Neural cell (in vitro differentiated cells): Measurements from ENCODE around the gene PADI4. TPM values are rescaled to one million over a fixed set of nuclear protein-coding genes. Genes with fewer than 3 reads are reported as not detected.

Source experiments
- H2AFZ ChIP-seq: fragments of 200-600, 300-800 bp; sonication (generic), shearing (Covaris generic); 2 replicates; pipeline ENCODE4 v1.6.0; 2014; ENCODE audit warnings: low read depth, mild to moderate bottlenecking, antibody characterized with exemption, low read length, moderate library complexity
- H3F3A ChIP-seq: fragments of 200-600 bp; shearing (Covaris generic); 2 replicates; pipeline ENCODE4 v1.6.1; 2016; ENCODE audit warnings: mild to moderate bottlenecking, moderate library complexity, mixed read lengths, antibody characterized with exemption, low read length; ENCODE audit not compliant: insufficient read depth, poor library complexity, severe bottlenecking
- H3K27ac ChIP-seq: fragments of 200-600, 300-800 bp; sonication (generic), shearing (Covaris generic); 2 replicates; pipeline ENCODE4 v1.5.1; 2014; ENCODE audit warnings: mild to moderate bottlenecking, low read length, moderate library complexity
- H3K27me3 ChIP-seq: fragments of 300-800, 200-600 bp; sonication (generic), shearing (Covaris generic); 2 replicates; pipeline ENCODE4 v1.6.0; 2014; ENCODE audit warnings: mild to moderate bottlenecking, low read depth, low read length, moderate library complexity; ENCODE audit not compliant: insufficient read depth
- H3K36me3 ChIP-seq: fragments of 300-800, 200-600 bp; sonication (generic), shearing (Covaris generic); 2 replicates; pipeline ENCODE4 v1.5.1; 2014; ENCODE audit warnings: mild to moderate bottlenecking, antibody characterized with exemption, low read length, moderate library complexity; ENCODE audit not compliant: insufficient read depth
- H3K4me2 ChIP-seq: fragments of 300-800, 200-600 bp; sonication (generic), shearing (Covaris generic); 2 replicates; pipeline ENCODE4 v1.6.0; 2014; ENCODE audit warnings: mild to moderate bottlenecking, low read length
- H3K4me3 ChIP-seq: fragments of 300-800, 200-600 bp; sonication (generic), shearing (Covaris generic); 2 replicates; pipeline ENCODE4 v1.5.1; 2014; ENCODE audit warnings: mild to moderate bottlenecking, low read length, moderate library complexity
- H3K79me2 ChIP-seq: fragments of 200-600 bp; shearing (Covaris generic); replicated peaks from 2 replicates; pipeline ENCODE4 v1.6.0; 2014; ENCODE audit warnings: mild to moderate bottlenecking, low read length, moderate library complexity; ENCODE audit not compliant: insufficient read depth
- H3K9ac ChIP-seq: fragments of 300-800, 200-600 bp; sonication (generic), shearing (Covaris generic); 2 replicates; pipeline ENCODE4 v1.6.1; 2016; ENCODE audit warnings: mild to moderate bottlenecking, low read length, mixed read lengths
- H3K9me2 ChIP-seq: fragments of 200-600 bp; shearing (Covaris generic); 2 replicates; pipeline ENCODE4 v1.6.1; 2016; ENCODE audit warnings: mild to moderate bottlenecking, low read length, mixed read lengths; ENCODE audit not compliant: insufficient read depth
- H3K9me3 ChIP-seq: fragments of 200-600, 300-800 bp; sonication (generic), shearing (Covaris generic); 2 replicates; pipeline ENCODE4 v1.6.1; 2016; ENCODE audit warnings: mild to moderate bottlenecking, mixed run types, low read length, moderate library complexity, mixed read lengths
- H4K20me1 ChIP-seq: fragments of 200-600 bp; shearing (Covaris generic); 2 replicates; pipeline ENCODE4 v1.6.1; 2016; ENCODE audit warnings: mild to moderate bottlenecking, mixed run types; ENCODE audit not compliant: insufficient read depth
- CTCF ChIP-seq: fragments of 450-650 bp; IDR thresholded peaks from 2 replicates; pipeline ENCODE4 v1.5.1; 2014; ENCODE audit warnings: antibody characterized with exemption, mild to moderate bottlenecking, moderate library complexity; ENCODE audit not compliant: poor library complexity, severe bottlenecking
- EP300 ChIP-seq: fragments of 450-650 bp; conservative IDR thresholded peaks from 2 replicates; pipeline ENCODE4 v1.6.1; 2014; ENCODE audit warnings: antibody characterized with exemption, mild to moderate bottlenecking, moderate library complexity; ENCODE audit not compliant: poor library complexity, severe bottlenecking
- EZH2 ChIP-seq: fragments of 200-600, 300-800 bp; shearing (Covaris generic), sonication (generic); IDR thresholded peaks from 2 replicates; pipeline ENCODE4 v1.6.1; 2014; ENCODE audit warnings: antibody characterized with exemption, low read length, borderline replicate concordance, mild to moderate bottlenecking; ENCODE audit not compliant: insufficient read depth, poor library complexity, severe bottlenecking
- MXI1 ChIP-seq: fragments of 450-650 bp; conservative IDR thresholded peaks from 2 replicates; pipeline ENCODE4 v1.6.1; 2014; ENCODE audit warnings: antibody characterized with exemption, mild to moderate bottlenecking; ENCODE audit not compliant: poor library complexity, severe bottlenecking
- POLR2AphosphoS5 ChIP-seq: IDR thresholded peaks from 2 replicates; pipeline ENCODE4 v1.6.1; 2012
- RAD21 ChIP-seq: fragments of 450-650 bp; conservative IDR thresholded peaks from 2 replicates; pipeline ENCODE4 v1.6.1; 2014; ENCODE audit warnings: antibody characterized with exemption, mild to moderate bottlenecking, moderate library complexity
- REST ChIP-seq: IDR thresholded peaks from 2 replicates; pipeline ENCODE4 v1.6.1; 2012; ENCODE audit warnings: borderline replicate concordance
- SMC3 ChIP-seq: fragments of 450-650 bp; conservative IDR thresholded peaks from 2 replicates; pipeline ENCODE4 v1.6.1; 2014; ENCODE audit warnings: antibody characterized with exemption, mild to moderate bottlenecking, moderate library complexity; ENCODE audit not compliant: poor library complexity
- TAF1 ChIP-seq: IDR thresholded peaks from 2 replicates; pipeline ENCODE4 v1.6.1; 2012; ENCODE audit warnings: low read depth
- polyA plus RNA-seq: library from polyadenylated mRNA; depleted of rRNA; stranded (reverse); fragments of >200 nt; gene quantifications from 2 replicates; pipeline ENCODE4 v1.2.3, GENCODE V29; 2014

PADI4 gene
- polyA plus RNA-seq, 1 donor from 2014 or later: not detected

GRCh38 chr1:17401841-17402240 is 93.8 kb downstream of the PADI4 start:
- no peak for TF ChIP-seq POLR2AphosphoS5
- no peak for TF ChIP-seq CTCF
- no peak for TF ChIP-seq TAF1
- no peak for TF ChIP-seq MXI1
- no peak for TF ChIP-seq SMC3
- no peak for TF ChIP-seq REST
- no peak for TF ChIP-seq EZH2
- TF ChIP-seq RAD21: no peak
- TF ChIP-seq EP300: no peak
- no peak overlapping the region for H3K4me2 ChIP-seq
- no peak overlapping the region for H3K9ac ChIP-seq
- no peaks in the 10 kb centered on the region for H3K79me2 ChIP-seq
- H3K27me3 ChIP-seq: no peaks in the 10 kb centered on the region
- no peaks in the 10 kb centered on the region for H3K9me3 ChIP-seq
- no peaks in the 10 kb centered on the region for H3F3A ChIP-seq
- H2AFZ ChIP-seq: no peak overlapping the region
- no peaks in the 10 kb centered on the region for H4K20me1 ChIP-seq
- no peak overlapping the region for H3K4me3 ChIP-seq
- no peaks in the 10 kb centered on the region for H3K36me3 ChIP-seq
- H3K27ac ChIP-seq: no peak overlapping the region
- no peaks in the 10 kb centered on the region for H3K9me2 ChIP-seq

GRCh38 chr1:17403081-17403480 is 95.1 kb downstream of the PADI4 start:
- Histone ChIP-seq H3K4me2 (no peak overlapping the region), H2AFZ (no peak overlapping the region), H3F3A (no peaks in the 10 kb centered on the region), H3K9me2 (no peaks in the 10 kb centered on the region), H3K9me3 (no peaks in the 10 kb centered on the region), H3K79me2 (no peaks in the 10 kb centered on the region), H3K4me3 (no peak overlapping the region), H3K27ac (no peak overlapping the region), H3K9ac (no peak overlapping the region), H3K36me3 (no peaks in the 10 kb centered on the region), H4K20me1 (no peaks in the 10 kb centered on the region), H3K27me3 (no peaks in the 10 kb centered on the region)
- TF ChIP-seq MXI1 (no peak), POLR2AphosphoS5 (no peak), SMC3 (no peak), EP300 (no peak), EZH2 (no peak), REST (no peak), RAD21 (no peak), TAF1 (no peak), CTCF (no peak)
